ENCODE data around the gene UGT2A2.
"Not testable (repeated sequence)": the region's sequence is repeated elsewhere in the genome, so short reads cannot be mapped to it uniquely, and the experiment has no call there.

UGT2A2 gene

GRCh38 chr4:69639542-69639941, at the start of gene UGT2A2:
Gene UGT2A2, minus strand, starts transcription at chr4:69639642. Its CDS starts 2 bp downstream, at chr4:69639640.
- no peak for DNase-seq (ENCODE audit: low spot score)

GRCh38 chr4:69684804-69685203, 45.4 kb upstream of the UGT2A2 start:
- no peak for DNase-seq (ENCODE audit: low spot score)

- no peak for DNase-seq (ENCODE audit: low spot score)
Observed at GRCh38 chr4:69668680-69669079, 29.2 kb upstream of the UGT2A2 start.

GRCh38 chr4:69664009-69664408, 24.6 kb upstream of the UGT2A2 start:
- not testable (repeated sequence) for DNase-seq (ENCODE audit: low spot score)

- DNase-seq (ENCODE audit: low spot score) = not testable (repeated sequence)
Observed at GRCh38 chr4:69661130-69661803, 21.8 kb upstream of the UGT2A2 start.

GRCh38 chr4:69658133-69658532, 18.7 kb upstream of the UGT2A2 start:
- no peak for DNase-seq (ENCODE audit: low spot score)

GRCh38 chr4:69656653-69657158, 17.3 kb upstream of the UGT2A2 start:
- DNase-seq (ENCODE audit: low spot score) = no peak

GRCh38 chr4:69653147-69653546, 13.7 kb upstream of the UGT2A2 start, which contains the start of gene UGT2A1:
Gene UGT2A1, minus strand, starts transcription at chr4:69653247. Its CDS starts 5,603 bp downstream, at chr4:69647644.
- no peak for DNase-seq (ENCODE audit: low spot score)

GRCh38 chr4:69650872-69651271, 11.4 kb upstream of the UGT2A2 start:
- DNase-seq (ENCODE audit: low spot score) = no peak

GRCh38 chr4:69649629-69650028, 10.2 kb upstream of the UGT2A2 start:
- DNase-seq (ENCODE audit: low spot score) = no peak

GRCh38 chr4:69649207-69649606, 9.8 kb upstream of the UGT2A2 start:
- no peak for DNase-seq (ENCODE audit: low spot score)

GRCh38 chr4:69642961-69643360, 3.5 kb upstream of the UGT2A2 start:
- no peak for DNase-seq (ENCODE audit: low spot score)

GRCh38 chr4:69640289-69640688, 847 bp upstream of the UGT2A2 start:
- no peak for DNase-seq (ENCODE audit: low spot score)

- DNase-seq (ENCODE audit: low spot score) = no peak
Observed at GRCh38 chr4:69617083-69617694, 22.3 kb downstream of the UGT2A2 start.

GRCh38 chr4:69610484-69610883, 29.0 kb downstream of the UGT2A2 start:
- no peak for DNase-seq (ENCODE audit: low spot score)

GRCh38 chr4:69601065-69601464, 38.4 kb downstream of the UGT2A2 start:
- DNase-seq (ENCODE audit: low spot score) = no peak

- no peak for DNase-seq (ENCODE audit: low spot score)
Observed at GRCh38 chr4:69600013-69600412, 39.4 kb downstream of the UGT2A2 start.

- DNase-seq (ENCODE audit: low spot score) = no peak
Observed at GRCh38 chr4:69594382-69594781, 45.1 kb downstream of the UGT2A2 start.

GRCh38 chr4:69591364-69591763, 48.1 kb downstream of the UGT2A2 start:
- DNase-seq (ENCODE audit: low spot score) = no peak

GRCh38 chr4:69589884-69590283, 49.6 kb downstream of the UGT2A2 start:
- DNase-seq (ENCODE audit: low spot score) = no peak

GRCh38 chr4:69584135-69584534, 55.3 kb downstream of the UGT2A2 start:
- no peak for DNase-seq (ENCODE audit: low spot score)

- DNase-seq (ENCODE audit: low spot score) = no peak
Observed at GRCh38 chr4:69583543-69583942, 55.9 kb downstream of the UGT2A2 start.

- no peak for DNase-seq (ENCODE audit: low spot score)
Observed at GRCh38 chr4:69577245-69577644, 62.2 kb downstream of the UGT2A2 start.
